WTC11 (cell line): ENCODE measurements around the gene RGL2. TPM values are rescaled to one million over a fixed set of nuclear protein-coding genes. Genes with fewer than 3 reads are reported as not detected.

Experiments used
- ATAC-seq: fragments of 200-7000 bp; cut with Tn5 transposase; 2 replicates; pipeline ENCODE4 v1.10.0; 2021; ENCODE audit warnings: mild to moderate bottlenecking, moderate library complexity
- CTCF ChIA-PET: fragments of 300-600 bp; sonication (Branson Sonifier 250); formaldehyde crosslinking; loops from one replicate; lab custom pipeline; 2021; ENCODE audit warnings: antibody characterized with exemption; lab: Charles Lee
- POLR2A ChIA-PET: fragments of 350-600 bp; sonication (Branson Sonifier 250); formaldehyde crosslinking; loops from one replicate; lab custom pipeline; 2021; ENCODE audit warnings: antibody characterized with exemption; lab: Charles Lee
- DNase-seq: peaks from one replicate; pipeline ENCODE4 v3.0.0; 2021; ENCODE audit warnings: low spot score
- H3K27ac Mint-ChIP-seq: 2 replicates; pipeline ENCODE4 v1.8.0; 2021; ENCODE audit warnings: mixed read lengths
- H3K27me3 Mint-ChIP-seq: 2 replicates; pipeline ENCODE4 v1.8.0; 2021; ENCODE audit warnings: low read depth, mild to moderate bottlenecking, moderate library complexity, mixed read lengths
- H3K36me3 Mint-ChIP-seq: 2 replicates; pipeline ENCODE4 v1.8.0; 2021; ENCODE audit warnings: mixed read lengths
- H3K4me1 Mint-ChIP-seq: 2 replicates; pipeline ENCODE4 v1.8.0; 2022; ENCODE audit warnings: mixed read lengths
- H3K4me3 Mint-ChIP-seq: 2 replicates; pipeline ENCODE4 v1.8.0; 2021; ENCODE audit warnings: mild to moderate bottlenecking, moderate library complexity, mixed read lengths
- H3K9me3 Mint-ChIP-seq: 2 replicates; pipeline ENCODE4 v1.8.0; 2021; ENCODE audit warnings: mixed read lengths
- CDX4 ChIP-seq: fragments of 250-450 bp; sonication (Bioruptor Pico); IDR thresholded peaks from 2 replicates; pipeline ENCODE4 v1.9.0; 2021; ENCODE audit warnings: moderate library complexity, mild to moderate bottlenecking, inconsistent platforms, borderline replicate concordance
- CTCF ChIP-seq: fragments of 200-600 bp; IDR thresholded peaks from 2 replicates; pipeline ENCODE4 v1.8.0; 2022; ENCODE audit warnings: antibody characterized with exemption
- ELF4 ChIP-seq: sonication (generic); formaldehyde crosslinking; IDR thresholded peaks from 2 replicates; pipeline ENCODE4 v1.8.1; 2022; ENCODE audit warnings: low read depth, mild to moderate bottlenecking, moderate library complexity, missing genetic modification reagents
- IRF2 ChIP-seq: sonication (generic); formaldehyde crosslinking; IDR thresholded peaks from 2 replicates; pipeline ENCODE4 v1.8.0; 2022; ENCODE audit warnings: low read depth, missing genetic modification reagents, borderline replicate concordance
- NFE2L1 ChIP-seq: sonication (generic); formaldehyde crosslinking; IDR thresholded peaks from 2 replicates; pipeline ENCODE4 v1.8.1; 2023; ENCODE audit warnings: missing genetic modification reagents
- NFYB ChIP-seq: sonication (generic); formaldehyde crosslinking; conservative IDR thresholded peaks from 2 replicates; pipeline ENCODE4 v1.8.0; 2022; ENCODE audit warnings: low read depth, missing genetic modification reagents
- NR2C2 ChIP-seq: sonication (generic); formaldehyde crosslinking; IDR thresholded peaks from 2 replicates; pipeline ENCODE4 v1.8.0; 2022; ENCODE audit warnings: mild to moderate bottlenecking, missing genetic modification reagents
- PREB ChIP-seq: sonication (generic); formaldehyde crosslinking; IDR thresholded peaks from 2 replicates; pipeline ENCODE4 v1.8.1; 2022; ENCODE audit warnings: mild to moderate bottlenecking, missing genetic modification reagents, moderate library complexity, borderline replicate concordance
- RELA ChIP-seq: sonication (generic); formaldehyde crosslinking; IDR thresholded peaks from 2 replicates; pipeline ENCODE4 v1.8.1; 2022; ENCODE audit warnings: missing genetic modification reagents, mild to moderate bottlenecking, borderline replicate concordance
- SMAD3 ChIP-seq: sonication (generic); formaldehyde crosslinking; IDR thresholded peaks from 2 replicates; pipeline ENCODE4 v1.8.0; 2022; ENCODE audit warnings: missing genetic modification reagents, mild to moderate bottlenecking, borderline replicate concordance
- TEAD1 ChIP-seq: sonication (generic); formaldehyde crosslinking; IDR thresholded peaks from 2 replicates; pipeline ENCODE4 v1.8.0; 2022; ENCODE audit warnings: mild to moderate bottlenecking, missing genetic modification reagents
- ZBTB21 ChIP-seq: sonication (generic); formaldehyde crosslinking; IDR thresholded peaks from 2 replicates; pipeline ENCODE4 v1.8.1; 2023; ENCODE audit warnings: mild to moderate bottlenecking, missing genetic modification reagents, borderline replicate concordance
- ZNF121 ChIP-seq: sonication (generic); formaldehyde crosslinking; IDR thresholded peaks from 2 replicates; pipeline ENCODE4 v1.8.0; 2023; ENCODE audit warnings: missing genetic modification reagents
- ZNF281 ChIP-seq: sonication (generic); formaldehyde crosslinking; IDR thresholded peaks from 2 replicates; pipeline ENCODE4 v1.8.0; 2023; ENCODE audit warnings: mild to moderate bottlenecking, missing genetic modification reagents
- total RNA-seq: library from RNA; stranded (reverse); gene quantifications from 3 replicates; pipeline ENCODE4 v1.2.3, GENCODE V29; 2021
- TF ChIP-seq, protein P1 (sequence below): sonication (generic); formaldehyde crosslinking; IDR thresholded peaks from 2 replicates; pipeline ENCODE4 v1.8.0; 2023; ENCODE audit warnings: missing genetic modification reagents, mild to moderate bottlenecking, borderline replicate concordance
- TF ChIP-seq, protein P2 (sequence below): fragments of 250-450 bp; sonication (Bioruptor Pico); IDR thresholded peaks from 2 replicates; pipeline ENCODE4 v1.8.0; 2021; ENCODE audit warnings: mild to moderate bottlenecking
- TF ChIP-seq, protein P3 (sequence below): fragments of 250-450 bp; sonication (Bioruptor Pico); IDR thresholded peaks from 2 replicates; pipeline ENCODE4 v1.9.0; 2021; ENCODE audit warnings: mild to moderate bottlenecking

RGL2 gene
- total RNA-seq, 1 experiment from 2014 or later = 77.1 TPM

- TF ChIP-seq, protein P1, sequence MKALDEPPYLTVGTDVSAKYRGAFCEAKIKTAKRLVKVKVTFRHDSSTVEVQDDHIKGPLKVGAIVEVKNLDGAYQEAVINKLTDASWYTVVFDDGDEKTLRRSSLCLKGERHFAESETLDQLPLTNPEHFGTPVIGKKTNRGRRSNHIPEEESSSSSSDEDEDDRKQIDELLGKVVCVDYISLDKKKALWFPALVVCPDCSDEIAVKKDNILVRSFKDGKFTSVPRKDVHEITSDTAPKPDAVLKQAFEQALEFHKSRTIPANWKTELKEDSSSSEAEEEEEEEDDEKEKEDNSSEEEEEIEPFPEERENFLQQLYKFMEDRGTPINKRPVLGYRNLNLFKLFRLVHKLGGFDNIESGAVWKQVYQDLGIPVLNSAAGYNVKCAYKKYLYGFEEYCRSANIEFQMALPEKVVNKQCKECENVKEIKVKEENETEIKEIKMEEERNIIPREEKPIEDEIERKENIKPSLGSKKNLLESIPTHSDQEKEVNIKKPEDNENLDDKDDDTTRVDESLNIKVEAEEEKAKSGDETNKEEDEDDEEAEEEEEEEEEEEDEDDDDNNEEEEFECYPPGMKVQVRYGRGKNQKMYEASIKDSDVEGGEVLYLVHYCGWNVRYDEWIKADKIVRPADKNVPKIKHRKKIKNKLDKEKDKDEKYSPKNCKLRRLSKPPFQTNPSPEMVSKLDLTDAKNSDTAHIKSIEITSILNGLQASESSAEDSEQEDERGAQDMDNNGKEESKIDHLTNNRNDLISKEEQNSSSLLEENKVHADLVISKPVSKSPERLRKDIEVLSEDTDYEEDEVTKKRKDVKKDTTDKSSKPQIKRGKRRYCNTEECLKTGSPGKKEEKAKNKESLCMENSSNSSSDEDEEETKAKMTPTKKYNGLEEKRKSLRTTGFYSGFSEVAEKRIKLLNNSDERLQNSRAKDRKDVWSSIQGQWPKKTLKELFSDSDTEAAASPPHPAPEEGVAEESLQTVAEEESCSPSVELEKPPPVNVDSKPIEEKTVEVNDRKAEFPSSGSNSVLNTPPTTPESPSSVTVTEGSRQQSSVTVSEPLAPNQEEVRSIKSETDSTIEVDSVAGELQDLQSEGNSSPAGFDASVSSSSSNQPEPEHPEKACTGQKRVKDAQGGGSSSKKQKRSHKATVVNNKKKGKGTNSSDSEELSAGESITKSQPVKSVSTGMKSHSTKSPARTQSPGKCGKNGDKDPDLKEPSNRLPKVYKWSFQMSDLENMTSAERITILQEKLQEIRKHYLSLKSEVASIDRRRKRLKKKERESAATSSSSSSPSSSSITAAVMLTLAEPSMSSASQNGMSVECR (CRISPR knock-in tag) = no peak
- no peak for TF ChIP-seq ELF4
- TF ChIP-seq TEAD1 (CRISPR knock-in tag) = no peak
- no peak for TF ChIP-seq ZNF281 (CRISPR knock-in tag)
- no peak for TF ChIP-seq ZBTB21 (CRISPR knock-in tag)
- no peak for TF ChIP-seq NFYB (CRISPR knock-in tag)
- no peak for TF ChIP-seq NR2C2 (CRISPR knock-in tag)
Observed at GRCh38 chr6:33305052-33305451, 6.3 kb upstream of the RGL2 start (continued).

DNA sequence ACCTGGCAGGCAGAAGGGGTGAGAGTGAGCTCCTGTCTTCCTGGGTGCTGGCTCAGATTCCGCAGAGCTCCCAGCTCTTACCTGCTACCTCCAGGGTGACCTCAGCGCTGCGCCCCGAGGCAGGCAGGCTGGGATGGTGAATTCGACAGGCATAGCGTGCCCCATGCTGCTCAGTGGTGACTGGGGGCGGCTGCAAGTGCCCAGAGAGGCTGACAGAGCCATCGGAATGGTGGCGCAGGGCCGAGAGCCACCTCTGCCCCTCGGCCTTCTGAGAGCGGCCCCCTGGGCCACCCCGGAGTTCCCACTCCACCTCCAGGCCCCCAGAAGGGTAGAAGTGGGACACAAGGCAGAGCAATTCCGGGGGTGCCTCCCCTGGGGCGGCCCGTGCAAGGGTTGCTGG lies 5.5 kb upstream of the RGL2 start:
- H3K36me3 Mint-ChIP-seq = peaks cover 9% of the 10 kb centered on the region; the same call in 1 of the 2 replicates
- CTCF ChIA-PET = no interaction called here
- no peak for TF ChIP-seq RELA (CRISPR knock-in tag)
- no peak for TF ChIP-seq CDX4 (CRISPR knock-in tag)
- no peak for TF ChIP-seq SMAD3
- TF ChIP-seq IRF2 = no peak
- TF ChIP-seq, protein P2, sequence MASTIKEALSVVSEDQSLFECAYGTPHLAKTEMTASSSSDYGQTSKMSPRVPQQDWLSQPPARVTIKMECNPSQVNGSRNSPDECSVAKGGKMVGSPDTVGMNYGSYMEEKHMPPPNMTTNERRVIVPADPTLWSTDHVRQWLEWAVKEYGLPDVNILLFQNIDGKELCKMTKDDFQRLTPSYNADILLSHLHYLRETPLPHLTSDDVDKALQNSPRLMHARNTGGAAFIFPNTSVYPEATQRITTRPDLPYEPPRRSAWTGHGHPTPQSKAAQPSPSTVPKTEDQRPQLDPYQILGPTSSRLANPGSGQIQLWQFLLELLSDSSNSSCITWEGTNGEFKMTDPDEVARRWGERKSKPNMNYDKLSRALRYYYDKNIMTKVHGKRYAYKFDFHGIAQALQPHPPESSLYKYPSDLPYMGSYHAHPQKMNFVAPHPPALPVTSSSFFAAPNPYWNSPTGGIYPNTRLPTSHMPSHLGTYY (CRISPR knock-in tag) = no peak
- TF ChIP-seq NFE2L1 (CRISPR knock-in tag) = no peak
- no peak for TF ChIP-seq ZNF121
- TF ChIP-seq PREB (CRISPR knock-in tag) = no peak
- TF ChIP-seq CTCF = no peak
- TF ChIP-seq, protein P3, sequence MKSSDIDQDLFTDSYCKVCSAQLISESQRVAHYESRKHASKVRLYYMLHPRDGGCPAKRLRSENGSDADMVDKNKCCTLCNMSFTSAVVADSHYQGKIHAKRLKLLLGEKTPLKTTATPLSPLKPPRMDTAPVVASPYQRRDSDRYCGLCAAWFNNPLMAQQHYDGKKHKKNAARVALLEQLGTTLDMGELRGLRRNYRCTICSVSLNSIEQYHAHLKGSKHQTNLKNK (CRISPR knock-in tag) = no peak
- TF ChIP-seq, all 79 proteins: peak for 0
- DNase-seq = no peak
- POLR2A ChIA-PET = no interaction called here
- H3K27ac Mint-ChIP-seq = no peak overlapping the region
- H3K27me3 Mint-ChIP-seq = no peaks in the 10 kb centered on the region
- H3K9me3 Mint-ChIP-seq = no peaks in the 10 kb centered on the region
- no peak for ATAC-seq
- H3K4me1 Mint-ChIP-seq = peaks cover 12% of the 10 kb centered on the region
- no peak overlapping the region for H3K4me3 Mint-ChIP-seq
